GM19468 (cell line): ENCODE data around the gene TRPV6.

ENCODE experiments used
- ATAC-seq: cut with Tn5 transposase; IDR thresholded peaks from one replicate; pipeline ENCODE4 v1.9.1; 2021; ENCODE audit warnings: mild to moderate bottlenecking, moderate library complexity, moderate number of reproducible peaks; ENCODE audit not compliant: unreplicated experiment; ENCODE audit errors: extremely low read depth

TRPV6 gene

DNA sequence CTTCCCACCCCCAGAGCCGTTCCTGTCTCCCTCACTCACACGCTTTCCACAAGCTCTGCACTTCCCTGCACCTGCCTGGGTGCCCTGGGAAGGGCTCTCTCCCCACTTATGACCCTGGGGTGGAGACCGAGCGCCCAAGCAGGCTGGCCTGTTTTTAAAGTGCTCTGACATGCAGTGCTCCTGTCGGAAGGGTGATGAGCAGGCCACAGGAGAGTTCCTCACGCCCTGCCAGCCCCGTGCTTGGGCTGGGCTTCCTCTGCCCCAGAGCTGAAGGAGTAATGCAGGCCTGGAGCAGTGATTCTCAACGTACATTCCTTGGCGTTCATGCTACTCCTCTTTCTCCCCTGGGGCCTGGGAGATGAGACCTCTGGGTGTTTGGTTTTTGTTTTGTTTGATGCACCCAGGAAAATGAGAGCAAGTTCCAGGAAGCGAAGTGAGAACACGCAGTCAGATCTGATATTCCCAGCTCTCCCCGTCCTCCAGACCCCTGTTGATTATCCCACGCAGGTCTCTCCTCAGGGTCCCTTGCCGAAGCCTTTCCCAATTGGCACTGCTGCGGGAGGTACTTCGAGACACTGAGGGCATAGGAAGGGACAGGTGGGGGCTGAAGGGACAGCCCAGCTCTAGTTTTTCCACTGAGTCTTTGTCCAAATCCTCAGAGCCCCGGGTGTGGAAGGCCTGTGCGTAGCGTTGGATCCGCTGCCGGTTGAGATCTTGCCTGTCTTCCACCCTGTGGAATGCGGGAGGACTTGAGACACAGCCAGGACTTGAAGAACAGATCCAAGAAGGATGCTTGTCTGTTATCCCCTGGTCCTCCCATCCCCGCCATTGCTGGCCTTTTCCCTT lies 14.1 kb downstream of the TRPV6 start:
- ATAC-seq = no peak

DNA sequence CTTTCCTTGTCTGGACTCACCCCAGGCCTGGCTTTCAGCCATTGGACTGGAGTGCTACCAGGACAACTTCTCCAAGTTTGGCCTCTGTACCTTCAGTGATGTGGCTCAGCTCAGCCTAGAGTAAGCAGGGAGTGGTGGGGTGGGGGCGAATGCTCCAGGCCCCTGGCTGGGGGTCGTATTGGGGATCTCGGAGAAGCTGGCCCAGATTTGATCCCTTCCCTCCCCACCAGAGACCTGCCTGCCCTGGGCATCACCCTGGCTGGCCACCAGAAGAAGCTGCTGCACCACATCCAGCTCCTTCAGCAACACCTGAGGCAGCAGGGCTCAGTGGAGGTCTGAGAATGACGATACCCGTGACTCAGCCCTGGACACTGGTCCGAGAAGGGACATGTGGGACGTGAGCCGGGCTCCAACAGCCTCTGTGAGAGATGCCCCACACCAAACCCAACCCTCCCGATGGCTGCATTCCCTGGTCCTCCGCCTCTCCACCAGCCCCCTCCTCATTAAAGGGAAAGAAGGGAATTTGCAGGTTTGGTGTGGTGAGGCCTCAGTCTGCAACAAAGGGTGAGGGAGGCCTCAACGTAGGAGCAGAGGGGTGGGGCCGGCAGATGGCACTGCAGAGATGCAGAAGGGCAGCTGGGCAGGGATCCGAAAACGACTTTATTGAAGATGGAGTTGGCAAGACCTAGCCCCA lies 14.8 kb downstream of the TRPV6 start:
- ATAC-seq = no peak

DNA sequence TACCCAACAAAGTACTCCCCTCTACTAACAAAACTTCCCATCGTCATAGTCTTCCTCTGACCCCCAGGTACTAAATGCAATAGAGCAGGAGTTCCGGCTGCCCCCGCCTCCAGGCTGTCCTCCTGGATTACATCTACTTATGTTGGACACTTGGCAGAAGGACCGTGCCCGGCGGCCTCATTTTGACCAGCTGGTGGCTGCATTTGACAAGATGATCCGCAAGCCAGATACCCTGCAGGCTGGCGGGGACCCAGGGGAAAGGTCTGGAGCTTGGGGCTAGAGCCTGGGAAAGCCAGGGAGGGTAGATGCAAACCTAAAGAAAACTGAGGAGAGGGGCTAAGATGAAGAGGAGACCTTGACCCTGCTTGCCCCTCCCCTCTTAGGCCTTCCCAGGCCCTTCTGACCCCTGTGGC lies 15.4 kb downstream of the TRPV6 start:
- ATAC-seq = no peak

DNA sequence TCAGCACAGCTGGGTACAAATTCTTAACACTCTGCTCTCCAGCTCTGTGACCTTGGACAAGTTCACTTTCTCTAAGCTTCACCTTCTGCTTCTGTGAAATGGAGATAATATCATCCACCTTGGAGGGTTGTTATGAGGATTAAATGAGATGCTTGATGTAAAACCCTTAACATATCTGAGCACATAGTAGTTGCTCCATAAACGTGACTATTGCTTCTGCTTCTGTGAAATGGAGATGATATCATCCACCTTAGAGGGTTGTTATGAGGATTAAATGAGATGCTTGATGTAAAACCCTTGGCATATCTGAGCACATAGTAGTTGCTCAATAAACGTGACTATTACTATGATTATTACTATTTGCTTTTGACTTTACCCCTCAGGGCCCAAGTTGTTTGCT lies 16.1 kb downstream of the TRPV6 start:
- no peak for ATAC-seq

DNA sequence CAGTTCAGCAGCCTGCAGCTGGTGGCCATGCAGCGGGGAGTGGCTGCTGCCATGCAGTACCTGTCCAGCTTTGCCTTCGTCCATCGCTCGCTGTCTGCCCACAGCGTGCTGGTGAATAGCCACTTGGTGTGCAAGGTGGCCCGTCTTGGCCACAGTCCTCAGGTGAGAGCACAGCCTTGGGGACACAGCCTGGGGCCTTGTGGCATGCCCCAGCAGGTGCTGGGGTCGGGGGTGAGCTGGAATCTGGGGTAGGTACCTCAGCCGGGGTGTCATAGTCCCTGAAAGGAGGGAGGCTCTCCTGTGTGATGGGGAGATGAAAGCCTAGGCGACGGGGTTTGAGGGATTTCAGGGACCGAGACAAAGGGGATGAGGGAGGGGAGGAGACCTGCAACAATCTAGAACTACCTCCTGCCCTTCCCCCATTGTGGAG lies 16.5 kb downstream of the TRPV6 start:
- no peak for ATAC-seq

DNA sequence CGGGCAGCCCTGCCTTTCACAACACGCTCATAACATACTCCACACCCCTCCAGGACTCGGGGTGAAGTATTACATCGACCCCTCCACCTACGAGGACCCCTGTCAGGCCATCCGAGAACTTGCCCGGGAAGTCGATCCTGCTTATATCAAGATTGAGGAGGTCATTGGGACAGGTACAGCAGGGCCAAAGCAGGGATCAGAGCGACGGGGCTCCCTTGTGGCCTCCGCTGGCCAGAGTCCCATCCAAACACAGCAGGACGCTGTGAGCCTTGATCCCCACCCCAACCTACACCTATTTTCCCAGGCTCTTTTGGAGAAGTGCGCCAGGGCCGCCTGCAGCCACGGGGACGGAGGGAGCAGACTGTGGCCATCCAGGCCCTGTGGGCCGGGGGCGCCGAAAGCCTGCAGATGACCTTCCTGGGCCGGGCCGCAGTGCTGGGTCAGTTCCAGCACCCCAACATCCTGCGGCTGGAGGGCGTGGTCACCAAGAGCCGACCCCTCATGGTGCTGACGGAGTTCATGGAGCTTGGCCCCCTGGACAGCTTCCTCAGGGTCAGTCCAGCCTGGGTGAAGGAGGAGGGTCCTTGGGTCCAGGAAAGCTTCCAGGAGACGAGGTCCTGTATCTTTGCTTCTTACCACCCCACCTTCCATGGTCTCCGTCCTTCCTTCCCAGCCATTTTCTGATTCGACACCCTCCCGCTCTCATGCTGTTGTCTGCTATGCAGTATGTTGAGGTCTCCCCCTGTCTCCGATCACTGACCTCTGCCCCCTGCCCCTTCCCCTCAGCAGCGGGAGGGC lies 17.2 kb downstream of the TRPV6 start:
- ATAC-seq = no peak

DNA sequence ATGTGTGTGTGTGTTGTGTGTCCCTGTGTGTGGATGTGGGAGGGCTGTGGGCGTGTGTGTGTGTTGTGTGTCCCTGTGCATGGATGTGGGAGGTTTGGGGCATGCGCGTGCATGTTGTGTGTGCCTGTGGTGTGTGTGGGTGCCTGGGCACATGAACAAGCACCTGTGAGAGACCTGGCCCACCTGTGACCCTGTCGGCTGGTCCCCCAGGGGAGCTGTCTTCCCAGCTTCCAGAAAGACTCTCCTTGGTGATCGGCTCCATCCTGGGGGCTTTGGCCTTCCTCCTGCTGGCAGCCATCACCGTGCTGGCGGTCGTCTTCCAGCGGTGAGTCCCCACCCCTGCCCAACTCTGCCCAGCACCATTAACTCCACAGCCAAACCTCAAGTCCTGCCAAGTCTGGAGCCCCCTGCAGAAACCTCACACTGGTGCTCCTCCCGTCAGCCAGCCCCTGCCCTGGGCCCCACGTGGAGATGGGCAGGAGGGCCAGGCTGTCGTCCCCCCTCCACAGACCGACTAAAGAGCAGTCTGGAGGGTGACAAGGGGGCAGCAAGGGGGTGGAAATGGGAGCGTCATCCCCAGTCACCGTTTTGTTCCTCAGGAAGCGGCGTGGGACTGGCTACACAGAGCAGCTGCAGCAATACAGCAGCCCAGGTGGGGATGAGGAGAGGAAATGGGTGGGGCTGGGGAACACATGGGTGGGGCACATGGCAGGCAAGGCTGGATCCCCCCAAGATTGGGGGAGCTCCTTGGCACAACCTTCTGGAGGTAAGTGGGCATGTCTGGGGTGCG lies 18.0 kb downstream of the TRPV6 start:
- ATAC-seq = no peak

DNA sequence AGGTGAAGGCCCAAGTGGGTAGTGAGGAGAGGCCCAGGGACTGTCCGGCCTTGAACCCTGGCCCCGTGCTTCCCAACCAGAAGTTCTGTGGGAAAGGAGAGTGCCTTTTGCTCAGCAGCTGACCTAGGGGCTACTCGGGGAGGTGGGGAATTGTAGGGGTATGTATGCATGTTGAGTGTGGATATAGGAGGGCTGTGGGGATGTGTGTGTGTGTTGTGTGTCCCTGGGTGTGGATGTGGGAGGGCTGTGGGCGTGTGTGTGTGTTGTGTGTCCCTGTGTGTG lies 18.5 kb downstream of the TRPV6 start:
- ATAC-seq = no peak

DNA sequence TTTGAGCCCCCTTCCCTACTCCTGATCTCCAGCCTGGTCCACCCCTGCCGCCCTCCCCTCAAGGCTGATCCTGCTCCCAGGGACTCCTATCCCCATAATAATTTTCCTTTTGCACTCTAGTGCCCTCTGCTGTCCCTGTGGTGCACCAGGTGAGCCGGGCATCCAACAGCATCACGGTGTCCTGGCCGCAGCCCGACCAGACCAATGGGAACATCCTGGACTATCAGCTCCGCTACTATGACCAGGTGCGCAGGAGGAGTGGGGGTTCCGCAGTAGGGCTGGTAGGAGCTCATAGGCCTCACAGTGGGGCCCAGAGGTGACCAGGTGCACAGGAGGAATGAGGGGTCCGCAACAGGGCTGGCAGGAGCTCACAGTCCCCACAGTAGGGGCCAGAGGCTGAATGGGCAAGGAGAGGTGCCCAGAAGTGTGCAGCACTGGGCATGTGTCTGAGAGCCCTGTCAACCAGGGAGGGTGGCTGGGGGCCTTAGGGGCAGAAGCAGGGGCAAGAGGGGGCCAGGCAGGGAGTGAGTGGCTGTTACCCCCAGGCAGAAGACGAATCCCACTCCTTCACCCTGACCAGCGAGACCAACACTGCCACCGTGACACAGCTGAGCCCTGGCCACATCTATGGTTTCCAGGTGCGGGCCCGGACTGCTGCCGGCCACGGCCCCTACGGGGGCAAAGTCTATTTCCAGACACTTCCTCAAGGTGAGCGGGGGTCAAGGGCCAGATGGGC lies 19.0 kb downstream of the TRPV6 start:
- no peak for ATAC-seq

DNA sequence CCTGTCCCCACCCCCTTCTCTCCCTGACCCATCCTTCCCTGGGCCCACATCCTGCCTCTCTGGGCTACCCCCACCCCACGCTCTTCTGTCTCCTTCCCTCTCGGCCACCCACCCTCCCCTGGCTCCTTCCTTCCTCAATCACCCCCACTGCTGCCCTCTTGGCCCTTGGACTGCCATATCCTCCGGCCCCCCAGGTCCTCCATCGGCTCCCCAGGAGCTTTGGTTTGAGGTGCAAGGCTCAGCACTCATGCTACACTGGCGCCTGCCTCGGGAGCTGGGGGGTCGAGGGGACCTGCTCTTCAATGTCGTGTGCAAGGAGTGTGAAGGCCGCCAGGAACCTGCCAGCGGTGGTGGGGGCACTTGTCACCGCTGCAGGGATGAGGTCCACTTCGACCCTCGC lies 19.8 kb downstream of the TRPV6 start:
- no peak for ATAC-seq

DNA sequence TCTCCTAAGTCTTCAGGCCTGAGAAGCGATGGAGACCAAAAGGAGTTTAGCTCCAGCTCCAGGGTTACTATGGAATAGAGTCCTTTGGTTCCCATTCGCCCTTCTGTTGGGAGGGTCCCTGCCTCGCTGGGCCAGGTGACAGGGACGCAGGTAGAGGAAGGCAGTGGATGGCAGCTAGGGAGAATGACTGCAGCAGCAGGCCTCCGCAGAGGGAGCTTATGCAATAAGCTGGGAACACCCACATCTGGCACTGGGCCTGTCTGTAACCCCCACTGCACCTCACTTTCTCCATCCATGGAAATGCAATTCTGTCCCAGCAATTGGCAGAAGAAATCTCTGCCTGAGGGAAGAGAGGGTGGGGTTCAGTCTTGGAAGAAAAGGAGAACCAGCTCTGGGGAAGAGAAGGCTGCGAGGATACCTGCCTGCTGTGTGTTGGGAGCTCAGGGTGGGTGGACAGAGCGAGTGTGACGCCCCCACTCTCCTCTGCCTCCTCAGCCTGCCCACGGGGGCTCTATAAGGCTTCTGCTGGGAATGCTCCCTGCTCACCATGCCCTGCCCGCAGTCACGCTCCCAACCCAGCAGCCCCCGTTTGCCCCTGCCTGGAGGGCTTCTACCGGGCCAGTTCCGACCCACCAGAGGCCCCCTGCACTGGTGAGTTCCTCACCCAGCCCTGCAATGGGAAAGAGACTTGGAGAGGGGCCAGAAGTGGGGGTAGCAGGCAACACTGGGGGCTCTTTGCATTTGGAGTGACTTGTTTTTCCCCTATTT lies 20.4 kb downstream of the TRPV6 start:
- ATAC-seq = no peak

DNA sequence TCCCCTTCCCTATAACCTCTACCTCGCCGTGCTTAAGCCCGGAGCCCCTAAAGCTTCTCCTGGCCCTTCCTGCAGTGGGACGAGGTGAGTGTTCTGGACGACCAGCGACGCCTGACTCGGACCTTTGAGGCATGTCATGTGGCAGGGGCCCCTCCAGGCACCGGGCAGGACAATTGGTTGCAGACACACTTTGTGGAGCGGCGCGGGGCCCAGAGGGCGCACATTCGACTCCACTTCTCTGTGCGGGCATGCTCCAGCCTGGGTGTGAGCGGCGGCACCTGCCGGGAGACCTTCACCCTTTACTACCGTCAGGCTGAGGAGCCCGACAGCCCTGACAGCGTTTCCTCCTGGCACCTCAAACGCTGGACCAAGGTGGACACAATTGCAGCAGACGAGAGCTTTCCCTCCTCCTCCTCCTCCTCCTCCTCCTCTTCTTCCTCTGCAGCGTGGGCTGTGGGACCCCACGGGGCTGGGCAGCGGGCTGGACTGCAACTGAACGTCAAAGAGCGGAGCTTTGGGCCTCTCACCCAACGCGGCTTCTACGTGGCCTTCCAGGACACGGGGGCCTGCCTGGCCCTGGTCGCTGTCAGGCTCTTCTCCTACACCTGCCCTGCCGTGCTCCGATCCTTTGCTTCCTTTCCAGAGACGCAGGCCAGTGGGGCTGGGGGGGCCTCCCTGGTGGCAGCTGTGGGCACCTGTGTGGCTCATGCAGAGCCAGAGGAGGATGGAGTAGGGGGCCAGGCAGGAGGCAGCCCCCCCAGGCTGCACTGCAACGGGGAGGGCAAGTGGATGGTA lies 21.5 kb downstream of the TRPV6 start:
- ATAC-seq = no peak

DNA sequence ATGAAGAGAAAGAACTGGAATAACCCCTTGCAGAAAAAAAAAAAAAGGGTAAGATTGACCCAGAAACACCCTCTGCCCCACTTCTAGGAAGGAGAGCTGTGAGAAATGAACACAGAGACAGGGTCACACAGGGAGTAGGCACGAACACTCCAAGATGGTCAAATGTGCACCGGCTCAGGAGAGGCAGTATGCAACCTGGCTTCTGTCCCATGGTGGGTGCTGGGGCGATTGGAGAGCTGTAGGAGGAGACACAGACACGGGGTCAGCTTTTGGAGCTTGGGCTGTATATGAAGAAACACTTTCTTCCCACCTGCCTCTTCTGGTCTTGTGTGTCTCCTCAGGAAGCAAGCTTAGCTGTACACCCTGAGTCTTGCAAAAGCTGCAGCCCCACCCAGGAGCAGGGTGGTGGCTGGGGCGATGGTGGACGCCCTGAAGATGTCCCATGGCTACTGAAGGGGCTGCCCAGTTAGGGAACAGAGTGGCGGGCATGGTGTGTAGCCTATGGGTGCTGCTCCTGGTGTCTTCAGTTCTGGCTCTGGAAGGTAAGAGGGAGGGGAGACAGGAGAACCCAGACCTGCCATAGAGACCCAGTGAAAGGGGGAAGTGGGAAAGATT lies 22.7 kb downstream of the TRPV6 start:
- ATAC-seq = no peak

DNA sequence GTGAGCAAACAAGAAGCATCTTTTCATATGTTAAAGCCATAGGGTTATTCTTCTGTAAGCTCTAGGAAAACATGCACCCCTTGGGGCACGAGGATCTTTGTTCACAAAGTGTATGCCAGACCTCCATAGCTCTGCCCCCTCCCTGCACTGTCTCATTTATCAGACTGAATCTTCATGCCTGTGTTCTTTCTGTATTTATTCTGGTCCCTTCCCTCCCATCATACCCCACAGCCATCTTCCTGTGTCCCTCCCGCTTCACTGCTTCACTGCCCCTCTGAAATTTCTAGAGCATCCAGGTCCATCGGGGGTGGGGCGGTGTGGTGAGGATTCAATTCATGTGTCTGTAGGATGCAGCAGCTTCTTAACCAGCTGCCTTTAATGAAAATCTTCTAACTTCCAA lies 23.2 kb downstream of the TRPV6 start:
- no peak for ATAC-seq

DNA sequence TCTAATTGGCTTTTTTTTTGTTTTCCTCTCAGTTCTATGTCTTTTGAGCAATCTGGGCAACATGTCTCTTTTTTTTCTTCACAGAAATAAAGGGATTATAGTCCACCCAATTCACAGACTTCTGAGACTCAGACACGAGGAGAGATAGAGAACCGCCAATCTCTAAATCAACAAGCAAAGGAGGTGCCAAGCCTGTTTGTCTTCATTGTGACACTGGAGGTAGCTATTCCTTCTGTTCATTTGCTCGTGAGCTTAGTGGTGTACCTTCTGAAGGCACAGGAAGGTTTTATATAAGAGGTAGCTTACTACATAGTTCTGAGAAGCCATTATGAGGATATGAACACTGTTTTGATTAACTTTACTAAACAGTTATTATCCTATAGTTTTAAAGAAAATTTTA lies 24.6 kb downstream of the TRPV6 start:
- ATAC-seq = no peak

DNA sequence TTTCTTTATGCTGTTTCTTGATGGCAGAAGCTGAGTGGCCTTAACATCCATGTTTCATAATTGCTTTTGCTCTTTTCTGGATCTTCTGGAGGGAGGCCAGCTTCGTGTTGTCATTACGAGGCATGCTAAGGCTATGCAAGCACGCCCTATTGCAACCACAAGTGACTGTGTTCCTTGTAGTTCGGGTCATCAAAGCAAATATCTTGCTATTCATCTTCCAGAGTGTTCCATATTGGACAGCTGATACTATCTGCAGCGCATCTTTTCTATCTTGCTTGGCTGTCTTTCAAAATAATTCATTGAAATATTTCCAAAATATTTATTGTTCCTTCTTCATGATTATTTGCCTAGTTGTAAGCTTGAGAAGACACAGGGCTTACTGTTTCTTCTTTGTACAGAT lies 25.7 kb downstream of the TRPV6 start:
- no peak for ATAC-seq

DNA sequence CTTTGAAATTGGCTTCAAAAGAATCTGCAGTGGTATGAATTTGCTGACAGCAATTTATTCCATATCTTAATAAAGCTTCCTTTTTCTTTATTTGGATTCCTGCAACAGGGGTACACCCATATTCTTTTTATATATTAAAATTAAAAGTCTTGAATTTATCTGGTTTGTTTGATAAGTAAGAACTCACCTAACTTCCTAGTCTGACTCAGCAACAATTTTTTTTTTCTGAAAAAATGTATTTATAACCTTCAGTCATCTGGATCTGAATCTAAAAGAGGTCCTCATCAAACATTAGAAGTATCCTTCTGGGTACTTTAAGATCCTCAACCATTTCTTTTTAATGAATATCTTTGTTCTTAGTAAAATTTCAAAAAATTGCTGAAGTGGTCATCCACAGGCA lies 26.1 kb downstream of the TRPV6 start:
- ATAC-seq = no peak

DNA sequence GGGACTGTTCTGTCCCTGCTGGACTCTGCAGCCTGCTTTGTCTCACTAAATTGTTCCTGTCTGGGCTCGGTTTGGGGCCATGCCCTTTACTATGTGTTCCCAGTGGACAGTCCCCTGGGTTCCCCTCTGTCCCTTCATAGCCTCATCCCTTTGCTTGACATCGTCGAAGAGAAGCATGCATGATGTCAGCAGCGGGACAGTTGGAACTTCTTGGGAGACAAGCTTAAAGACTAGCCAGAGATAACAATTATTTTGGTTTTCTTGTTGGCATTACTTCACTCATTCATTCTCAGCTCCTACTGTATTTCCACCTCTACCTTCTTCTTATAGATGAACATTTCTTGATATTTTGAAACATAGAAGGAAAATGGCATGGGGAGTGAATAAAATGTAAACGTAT lies 27.9 kb downstream of the TRPV6 start:
- no peak for ATAC-seq
